HPDE6-E6E7 (cell line): Measurements from ENCODE around the gene OR6K3.

Experiments used
- DNase-seq: peaks from one replicate; pipeline ENCODE4 v3.0.0; 2011; ENCODE audit warnings: missing footprints; ENCODE audit errors: extremely low spot score

Gene OR6K3

GRCh38 chr1:158687037-158687436 is 33.5 kb downstream of the OR6K3 start:
- DNase-seq: no peak

GRCh38 chr1:158686111-158687009 is 34.2 kb downstream of the OR6K3 start, which contains the start of gene SPTA1:
Gene SPTA1, minus strand, starts transcription at chr1:158686715. Its CDS starts 198 bp downstream, at chr1:158686517.
- no peak for DNase-seq

- DNase-seq: no peak
These were observed 35.4 kb downstream of the OR6K3 start for GRCh38 chr1:158685085-158685484.

GRCh38 chr1:158681606-158682005 is 38.9 kb downstream of the OR6K3 start:
- DNase-seq: no peak

- DNase-seq: no peak
These were observed 41.2 kb downstream of the OR6K3 start for GRCh38 chr1:158679289-158679688.

- DNase-seq: no peak
These were observed 44.8 kb downstream of the OR6K3 start for GRCh38 chr1:158675563-158676323.

- no peak for DNase-seq
These were observed 46.2 kb downstream of the OR6K3 start for GRCh38 chr1:158674302-158674701.
